HG02642 (cell line): ENCODE data around the gene PIGS.
"Not testable (repeated sequence)": the region's sequence is repeated elsewhere in the genome, so short reads cannot be mapped to it uniquely, and the experiment has no call there.

Experiments
- ATAC-seq: cut with Tn5 transposase; IDR thresholded peaks from one replicate; pipeline ENCODE4 v1.9.1; 2021; ENCODE audit warnings: mild to moderate bottlenecking; ENCODE audit not compliant: unreplicated experiment, poor library complexity

PIGS gene

GRCh38 chr17:28533091-28533807, 38.1 kb downstream of the PIGS start:
- ATAC-seq = no peak

GRCh38 chr17:28532050-28532960, 39.0 kb downstream of the PIGS start:
- no peak for ATAC-seq

GRCh38 chr17:28530926-28531325, 40.4 kb downstream of the PIGS start:
- ATAC-seq = no peak

GRCh38 chr17:28530250-28530649, 41.1 kb downstream of the PIGS start:
- no peak for ATAC-seq

- ATAC-seq = no peak
Measured at GRCh38 chr17:28529013-28529400, 42.3 kb downstream of the PIGS start.

GRCh38 chr17:28528327-28529012, 42.9 kb downstream of the PIGS start:
- ATAC-seq = no peak

GRCh38 chr17:28527859-28528258, 43.5 kb downstream of the PIGS start:
- ATAC-seq = no peak

GRCh38 chr17:28527181-28527681, 44.1 kb downstream of the PIGS start:
- ATAC-seq = no peak

- ATAC-seq = no peak
Measured at GRCh38 chr17:28526381-28526780, 44.9 kb downstream of the PIGS start.

GRCh38 chr17:28524476-28525424, 46.6 kb downstream of the PIGS start:
- no peak for ATAC-seq

- no peak for ATAC-seq
Measured at GRCh38 chr17:28523876-28524275, 47.4 kb downstream of the PIGS start.

- ATAC-seq = no peak
Measured at GRCh38 chr17:28523186-28523585, 48.1 kb downstream of the PIGS start.

- not testable (repeated sequence) for ATAC-seq
Measured at GRCh38 chr17:28522281-28522680, 49.0 kb downstream of the PIGS start.

GRCh38 chr17:28521311-28522085, 49.8 kb downstream of the PIGS start:
- ATAC-seq = no peak

- ATAC-seq = no peak
Measured at GRCh38 chr17:28520687-28521086, 50.6 kb downstream of the PIGS start.

GRCh38 chr17:28519236-28519635, 52.1 kb downstream of the PIGS start:
- no peak for ATAC-seq

- ATAC-seq = no peak
Measured at GRCh38 chr17:28518578-28518977, 52.7 kb downstream of the PIGS start.

- no peak for ATAC-seq
Measured at GRCh38 chr17:28518132-28518531, 53.2 kb downstream of the PIGS start.

- ATAC-seq = no peak
Measured at GRCh38 chr17:28515518-28515917, 55.8 kb downstream of the PIGS start.
